Measurements from ENCODE around the gene MAGOHB. TPM values are rescaled to one million over a fixed set of nuclear protein-coding genes. Genes with fewer than 3 reads are reported as not detected.

The MAGOHB gene
- total RNA-seq, 4 donors from 2014 or later = 9.5 to 61.3 (median 16.9) TPM

DNA sequence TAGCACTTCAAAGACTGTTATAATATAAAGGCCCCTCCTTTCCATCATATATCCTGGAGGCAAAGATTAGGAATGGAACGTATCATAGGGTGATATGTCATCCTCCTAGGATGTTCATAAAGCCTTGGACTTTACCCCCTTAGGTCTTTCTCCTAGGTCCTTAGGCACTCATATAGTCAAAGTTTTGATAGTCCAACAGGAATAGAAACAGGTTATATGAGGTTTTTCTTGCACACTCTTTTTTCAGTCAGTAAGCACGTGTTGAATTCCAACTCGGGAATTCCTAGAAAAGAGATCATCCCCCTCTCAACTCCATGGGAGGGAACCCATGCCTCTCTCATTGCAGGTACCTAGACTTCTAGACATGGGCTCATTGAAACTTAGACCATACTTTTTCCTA, 20.1 kb upstream of the MAGOHB start:
- H3K4me3 ChIP-seq (ENCODE audit: low read depth, poor library complexity, severe bottlenecking) = no peak overlapping the region
- TF ChIP-seq, protein P1, sequence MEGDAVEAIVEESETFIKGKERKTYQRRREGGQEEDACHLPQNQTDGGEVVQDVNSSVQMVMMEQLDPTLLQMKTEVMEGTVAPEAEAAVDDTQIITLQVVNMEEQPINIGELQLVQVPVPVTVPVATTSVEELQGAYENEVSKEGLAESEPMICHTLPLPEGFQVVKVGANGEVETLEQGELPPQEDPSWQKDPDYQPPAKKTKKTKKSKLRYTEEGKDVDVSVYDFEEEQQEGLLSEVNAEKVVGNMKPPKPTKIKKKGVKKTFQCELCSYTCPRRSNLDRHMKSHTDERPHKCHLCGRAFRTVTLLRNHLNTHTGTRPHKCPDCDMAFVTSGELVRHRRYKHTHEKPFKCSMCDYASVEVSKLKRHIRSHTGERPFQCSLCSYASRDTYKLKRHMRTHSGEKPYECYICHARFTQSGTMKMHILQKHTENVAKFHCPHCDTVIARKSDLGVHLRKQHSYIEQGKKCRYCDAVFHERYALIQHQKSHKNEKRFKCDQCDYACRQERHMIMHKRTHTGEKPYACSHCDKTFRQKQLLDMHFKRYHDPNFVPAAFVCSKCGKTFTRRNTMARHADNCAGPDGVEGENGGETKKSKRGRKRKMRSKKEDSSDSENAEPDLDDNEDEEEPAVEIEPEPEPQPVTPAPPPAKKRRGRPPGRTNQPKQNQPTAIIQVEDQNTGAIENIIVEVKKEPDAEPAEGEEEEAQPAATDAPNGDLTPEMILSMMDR (IDR thresholded peaks at IDR 0.05) = no peak
- TF ChIP-seq POLR2A (IDR thresholded peaks at IDR 0.05) = no peak
- intact Hi-C loops (cut with DNase I; ENCODE audit: low total_unique reads) = no loop called here
- WGBS, 2 donors = 67 to 73% methylated on average over 3 of the region's 3 CpGs
- DNase-seq (ENCODE audit: low spot score in 2 of 2) = no peak

DNA sequence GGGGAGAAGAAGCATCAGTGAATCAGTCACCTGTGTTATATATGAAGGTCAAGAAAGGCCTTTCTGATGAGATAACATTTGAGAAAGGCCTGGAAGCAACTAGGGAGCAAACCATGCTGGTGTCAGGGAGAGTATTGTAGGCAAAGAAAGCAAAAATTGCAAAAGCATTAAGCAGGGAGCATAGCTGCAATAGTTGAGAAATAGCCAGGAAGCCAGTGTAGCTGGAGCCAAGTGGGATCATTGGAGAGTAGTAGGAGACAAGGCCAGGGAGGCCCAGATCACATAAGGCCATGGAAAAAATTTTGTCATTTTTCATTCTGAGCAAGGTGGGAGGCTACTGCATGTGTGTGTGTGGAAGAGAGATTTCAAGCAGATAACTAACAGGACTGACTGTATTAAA, 18.8 kb upstream of the MAGOHB start:
- intact Hi-C loops (cut with DNase I; ENCODE audit: low total_unique reads) = no loop called here
- no peak overlapping the region for H3K4me3 ChIP-seq (ENCODE audit: low read depth, poor library complexity, severe bottlenecking)
- no peak for DNase-seq (ENCODE audit: low spot score in 2 of 2)
- TF ChIP-seq POLR2A (IDR thresholded peaks at IDR 0.05) = no peak
- TF ChIP-seq, protein P1 (IDR thresholded peaks at IDR 0.05) = no peak

DNA sequence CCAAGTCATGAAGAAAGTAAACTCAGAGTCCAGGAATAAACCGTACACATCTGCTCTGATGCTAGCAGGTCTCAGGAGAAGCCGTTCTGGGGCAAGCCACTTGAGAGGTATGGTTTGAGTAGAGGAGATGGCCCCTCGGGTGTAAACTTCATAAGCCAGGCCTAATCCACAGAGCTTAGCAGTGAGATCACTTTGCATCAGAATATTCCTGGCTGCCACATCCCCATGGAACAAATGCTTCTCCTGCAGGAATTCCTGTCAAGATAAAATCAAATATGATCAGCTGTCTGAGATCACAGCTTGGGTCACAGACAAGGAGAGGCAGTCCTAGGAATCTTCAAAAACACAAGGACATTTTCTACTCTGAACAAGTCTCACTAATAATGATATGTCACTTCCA, 11.2 kb upstream of the MAGOHB start:
- WGBS, 2 donors = 63 to 65% methylated on average over 3 of the region's 3 CpGs
- intact Hi-C loops (cut with DNase I; ENCODE audit: low total_unique reads) = no loop called here
- H3K4me3 ChIP-seq (ENCODE audit: low read depth, poor library complexity, severe bottlenecking) = no peak overlapping the region
- no peak for DNase-seq (ENCODE audit: low spot score in 2 of 2)
- TF ChIP-seq, protein P1 (IDR thresholded peaks at IDR 0.05) = no peak
- TF ChIP-seq POLR2A (IDR thresholded peaks at IDR 0.05) = no peak

DNA sequence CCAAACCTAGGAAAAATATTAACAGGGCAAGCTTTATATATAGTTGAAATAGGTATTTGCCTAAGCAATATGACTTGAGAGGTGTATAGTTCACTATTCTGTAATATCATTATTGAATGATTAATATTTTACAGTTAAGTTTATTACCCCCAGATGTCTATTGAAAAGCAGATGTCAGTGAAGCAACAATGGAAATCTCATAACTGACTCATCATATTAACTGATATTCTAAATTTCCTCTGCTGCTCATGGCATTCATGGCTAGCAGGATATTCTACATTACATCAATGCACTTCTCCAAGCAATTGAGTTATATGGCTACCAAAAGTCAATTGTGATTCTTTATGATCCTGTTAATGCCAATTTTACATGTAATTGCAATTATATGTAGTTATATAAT, 9.7 kb upstream of the MAGOHB start:
- TF ChIP-seq, protein P1 (IDR thresholded peaks at IDR 0.05) = no peak
- no peak for TF ChIP-seq POLR2A (IDR thresholded peaks at IDR 0.05)
- intact Hi-C loops (cut with DNase I; ENCODE audit: low total_unique reads) = no loop called here

DNA sequence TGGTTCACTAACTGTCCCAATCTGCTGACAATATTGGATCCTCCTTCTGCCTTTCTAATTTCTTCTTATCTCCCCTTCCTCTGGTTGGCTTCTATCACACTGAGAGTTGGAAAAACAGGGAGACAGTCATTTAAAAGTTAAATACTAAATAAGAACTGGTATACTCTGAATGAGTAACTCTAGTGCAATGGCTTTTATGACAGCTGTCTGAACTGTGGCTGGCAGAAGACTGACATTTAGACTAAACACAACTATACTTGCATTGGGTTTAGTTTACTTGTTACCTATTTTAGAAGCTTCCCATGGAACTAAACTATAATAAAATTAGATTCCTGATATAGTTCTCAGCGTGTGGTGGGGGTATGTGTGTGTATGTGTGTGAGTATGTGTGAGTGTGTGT, 7.9 kb upstream of the MAGOHB start:
- intact Hi-C loops (cut with DNase I; ENCODE audit: low total_unique reads) = no loop called here
- 81 to 89% methylated on average over 1 of the region's 1 CpG for WGBS, 2 donors
- no peak for TF ChIP-seq POLR2A (IDR thresholded peaks at IDR 0.05)
- TF ChIP-seq, protein P1 (IDR thresholded peaks at IDR 0.05) = no peak

More for the DNA sequence above, 9.7 kb upstream of the MAGOHB start:
- DNase-seq (ENCODE audit: low spot score in 2 of 2) = no peak
- H3K4me3 ChIP-seq (ENCODE audit: low read depth, poor library complexity, severe bottlenecking) = no peak overlapping the region

DNA sequence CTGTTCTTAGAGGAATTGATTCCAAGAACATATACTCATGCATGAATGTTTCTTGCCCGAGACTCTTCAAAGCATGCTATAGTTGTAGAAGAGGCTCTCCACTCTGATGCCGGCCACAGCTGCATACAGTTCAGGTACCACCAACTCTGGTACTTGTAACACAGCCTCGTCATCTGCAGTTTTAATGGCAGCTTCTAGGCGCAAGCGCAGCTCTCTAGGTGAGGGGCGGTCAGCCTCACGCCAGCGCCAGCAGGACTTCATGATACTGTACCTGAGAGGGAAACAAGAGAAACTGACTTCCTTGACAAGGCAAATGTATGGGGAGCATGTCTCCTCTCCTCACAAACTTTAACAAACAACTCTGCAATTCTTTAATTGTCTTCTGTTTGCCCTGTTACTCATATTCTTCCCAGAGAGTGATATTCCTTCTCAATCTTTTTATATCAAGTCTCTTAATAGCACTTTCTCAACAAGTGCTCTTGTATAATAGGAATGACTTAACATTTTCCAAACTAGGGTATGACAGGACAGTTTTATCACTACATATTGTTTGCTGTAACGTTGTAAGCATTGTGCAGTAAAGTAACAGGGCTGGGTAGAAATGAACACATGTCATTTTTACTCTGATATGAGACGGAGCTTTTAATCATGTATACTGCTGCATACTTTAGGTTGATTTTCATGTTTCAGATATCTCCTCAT, 6.8 kb upstream of the MAGOHB start:
- 87 to 89% methylated on average over 10 of the region's 10 CpGs for WGBS, 2 donors
- no peak overlapping the region for H3K4me3 ChIP-seq (ENCODE audit: low read depth, poor library complexity, severe bottlenecking)
- intact Hi-C loops (cut with DNase I; ENCODE audit: low total_unique reads) = no loop called here
- DNase-seq (ENCODE audit: low spot score in 2 of 2) = no peak
- TF ChIP-seq POLR2A (IDR thresholded peaks at IDR 0.05) = no peak
- TF ChIP-seq, protein P1 (IDR thresholded peaks at IDR 0.05) = no peak

More for the DNA sequence above, 7.9 kb upstream of the MAGOHB start:
- no peak overlapping the region for H3K4me3 ChIP-seq (ENCODE audit: low read depth, poor library complexity, severe bottlenecking)
- no peak for DNase-seq (ENCODE audit: low spot score in 2 of 2)
